HL-60/S4 treated with phorbol 12-myristate 13-acetate at 8.2 ng/mL for 4 days and 3 days (cell line): ENCODE data around the gene SPPL3.
"Not testable (repeated sequence)": the region's sequence is repeated elsewhere in the genome, so short reads cannot be mapped to it uniquely, and the experiment has no call there.

ENCODE experiments used
- in situ Hi-C: fragments of 300-500 bp; cut with MboI; formaldehyde crosslinking; loops from 2 replicates; pipeline ENCODE4 v1.15.0; 2022; ENCODE audit warnings: low sequenced_read_pairs

Gene SPPL3

DNA sequence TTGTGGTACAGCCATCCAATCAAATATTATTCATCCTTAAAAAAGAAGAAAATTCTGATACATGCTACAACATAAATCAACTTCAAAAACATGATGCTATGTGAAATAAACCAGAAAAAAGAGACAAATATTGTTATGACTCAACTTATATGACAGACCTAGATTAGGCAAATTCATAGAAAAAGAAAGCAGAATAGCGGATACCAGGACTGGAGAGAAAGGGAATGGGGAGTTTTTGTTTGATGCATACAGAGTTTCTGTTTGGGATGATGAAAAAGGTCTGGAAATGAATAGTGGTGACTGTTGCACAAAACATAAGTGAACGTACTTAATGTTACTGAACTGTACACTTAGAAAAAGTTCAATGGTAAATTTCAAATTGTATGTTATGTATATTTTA, 82.3 kb downstream of the SPPL3 start:
- in situ Hi-C loops, result no loop called here

DNA sequence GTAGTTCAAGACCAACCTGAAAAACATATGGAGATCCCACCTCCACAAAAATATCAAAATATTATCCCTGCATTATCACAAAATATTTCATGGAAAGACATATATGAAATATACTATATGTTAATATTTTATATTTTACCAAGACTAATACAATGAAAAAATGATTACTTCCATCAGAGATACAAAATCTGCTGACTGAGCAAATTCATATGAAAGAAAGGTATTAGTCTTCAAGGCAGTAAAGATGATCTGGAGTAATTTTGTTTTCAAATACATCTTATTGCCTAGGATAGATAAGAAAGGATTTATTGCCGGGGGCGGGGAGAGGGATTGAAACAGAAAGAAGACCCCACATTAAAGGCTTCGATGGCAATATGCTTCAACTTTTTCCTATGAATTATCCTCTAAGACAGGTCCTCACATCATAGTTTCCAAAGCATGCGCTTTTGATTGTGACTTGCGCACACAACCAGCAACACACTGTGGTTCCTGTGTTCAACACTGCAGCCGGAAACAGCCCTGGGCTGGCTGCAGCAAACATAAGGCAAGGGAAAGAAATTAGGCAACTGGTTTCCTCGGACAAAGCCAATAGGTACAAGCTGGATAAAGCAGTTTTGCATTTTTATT, 83.2 kb downstream of the SPPL3 start:
- in situ Hi-C loops, result no loop called here

DNA sequence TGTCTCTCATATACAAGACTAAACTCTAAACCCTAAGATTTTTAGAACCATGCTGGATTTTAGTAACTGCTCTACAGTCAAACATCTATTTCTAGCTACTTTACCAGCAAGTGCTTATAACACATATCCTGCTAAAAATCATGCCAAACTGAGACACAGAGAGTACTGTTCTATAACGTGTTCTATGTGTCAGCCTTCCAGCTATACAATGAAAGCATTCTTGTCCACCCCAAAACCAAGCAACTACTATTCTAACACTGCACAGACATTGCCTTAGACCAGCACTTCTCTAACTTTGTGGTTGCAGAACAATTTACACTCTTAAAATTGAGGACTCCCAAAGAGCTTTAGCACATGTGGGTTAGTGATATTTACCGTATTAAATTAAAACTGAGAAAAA, 85.7 kb downstream of the SPPL3 start:
- in situ Hi-C loops, result no loop called here

DNA sequence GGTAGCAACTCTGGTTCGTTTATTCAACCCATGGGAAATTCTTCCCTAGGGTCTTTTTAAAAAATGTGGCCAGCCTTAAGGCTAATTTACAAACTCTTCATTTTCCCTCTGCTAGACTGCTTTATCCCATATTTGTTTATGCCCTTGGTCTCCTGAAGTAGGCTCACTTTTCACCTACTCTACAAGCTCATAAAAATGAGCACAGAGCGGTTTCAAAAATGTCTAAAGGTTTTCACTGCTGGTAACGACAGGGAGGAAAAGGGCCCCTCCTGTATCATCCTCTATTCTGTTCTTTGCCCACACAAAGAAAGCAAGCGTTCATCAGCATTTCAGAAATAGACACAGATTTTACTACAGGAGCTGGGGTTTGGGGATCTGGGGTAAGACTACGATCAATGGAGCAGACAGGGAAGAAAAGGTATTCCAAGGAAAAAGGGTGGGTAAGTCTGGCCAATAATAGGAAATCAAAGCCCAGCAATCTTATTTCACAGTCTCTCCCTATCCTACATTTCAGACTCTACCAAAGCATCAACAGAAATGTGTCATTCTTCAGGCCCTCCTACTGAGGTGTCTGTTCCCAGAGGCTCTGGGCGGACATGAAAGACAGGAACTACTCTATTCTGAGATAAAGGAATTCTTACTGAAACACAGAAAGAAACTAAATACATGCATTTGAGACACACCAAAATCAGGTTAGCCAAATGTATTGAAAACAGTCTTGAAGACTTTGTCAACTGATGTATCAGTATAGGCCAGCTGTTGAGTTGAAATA, 86.4 kb downstream of the SPPL3 start:
- in situ Hi-C loops, result no loop called here

DNA sequence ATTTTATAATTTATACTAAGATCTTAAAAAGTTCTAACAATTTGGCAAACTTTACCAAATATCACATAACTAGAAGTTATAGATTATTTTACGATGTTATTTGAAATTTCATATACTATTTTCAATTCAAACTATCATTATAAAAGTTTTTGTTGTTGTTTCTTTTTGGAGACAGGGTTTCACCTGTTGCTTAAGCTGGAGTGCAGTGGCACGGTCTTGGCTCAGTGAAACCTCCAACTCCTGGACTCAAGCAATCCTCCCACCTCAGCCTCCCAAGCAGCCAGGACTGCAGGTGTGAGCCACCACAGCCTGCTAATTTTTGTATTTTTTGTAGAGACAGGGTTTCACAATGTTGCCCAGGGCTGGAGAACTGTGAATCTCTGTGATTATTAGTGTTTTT, 87.8 kb downstream of the SPPL3 start:
- in situ Hi-C loops, result no loop called here

DNA sequence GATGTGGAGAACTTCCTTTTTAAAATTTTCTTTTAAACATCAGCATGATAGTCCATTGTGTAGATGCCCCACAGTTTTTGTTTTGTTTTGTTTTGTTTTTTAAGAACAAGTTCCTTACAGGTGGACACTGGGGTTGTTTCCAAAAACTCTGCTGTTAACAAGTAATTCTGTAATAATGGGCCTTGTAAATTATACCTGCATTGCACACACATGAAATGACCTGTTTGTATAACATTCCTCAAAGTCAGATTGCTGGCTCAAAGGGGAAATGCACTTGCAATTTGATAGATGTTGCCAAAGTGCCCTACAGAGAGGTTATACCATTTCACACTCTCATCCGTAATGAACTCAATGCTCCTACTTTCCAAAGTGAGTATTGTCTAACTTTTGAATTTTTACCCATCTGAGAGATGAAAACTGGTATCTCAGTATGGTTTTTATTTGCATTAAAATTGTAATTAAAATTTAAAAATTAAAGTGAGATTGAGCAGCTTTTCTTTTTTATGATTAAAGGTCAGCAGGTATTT, 89.2 kb downstream of the SPPL3 start:
- in situ Hi-C loops, result no loop called here

DNA sequence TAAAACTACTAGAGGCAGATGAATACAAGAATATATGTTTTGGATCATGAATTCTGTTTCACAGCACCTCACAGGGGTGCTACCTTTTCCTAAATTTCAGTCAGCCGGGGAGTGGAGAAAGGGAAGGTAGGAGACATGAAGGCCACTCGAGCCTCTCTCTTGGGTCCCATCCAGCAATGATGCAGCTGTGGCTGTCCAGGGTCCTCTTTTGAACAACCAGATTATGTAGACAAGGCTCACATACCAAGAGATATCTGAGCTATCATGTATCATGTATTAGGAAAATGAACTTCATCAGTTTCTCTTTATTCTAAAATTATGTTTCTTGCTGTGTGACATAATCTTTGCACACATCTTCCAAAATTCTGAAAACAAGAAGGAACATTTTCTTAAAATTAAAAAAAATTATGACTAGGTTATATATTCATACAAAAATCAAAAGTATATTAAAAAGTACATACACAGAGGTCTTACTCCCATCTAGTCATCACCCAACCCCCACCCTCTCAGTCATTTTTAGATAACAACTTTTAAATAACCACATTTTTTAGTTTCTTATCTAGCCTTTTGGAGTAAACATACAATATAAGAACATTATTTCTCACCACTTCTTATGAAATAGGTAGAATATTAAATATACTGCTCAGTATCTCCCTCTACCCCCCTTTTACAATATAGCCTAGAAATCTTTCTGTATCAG, 89.8 kb downstream of the SPPL3 start:
- in situ Hi-C loops, result no loop called here

DNA sequence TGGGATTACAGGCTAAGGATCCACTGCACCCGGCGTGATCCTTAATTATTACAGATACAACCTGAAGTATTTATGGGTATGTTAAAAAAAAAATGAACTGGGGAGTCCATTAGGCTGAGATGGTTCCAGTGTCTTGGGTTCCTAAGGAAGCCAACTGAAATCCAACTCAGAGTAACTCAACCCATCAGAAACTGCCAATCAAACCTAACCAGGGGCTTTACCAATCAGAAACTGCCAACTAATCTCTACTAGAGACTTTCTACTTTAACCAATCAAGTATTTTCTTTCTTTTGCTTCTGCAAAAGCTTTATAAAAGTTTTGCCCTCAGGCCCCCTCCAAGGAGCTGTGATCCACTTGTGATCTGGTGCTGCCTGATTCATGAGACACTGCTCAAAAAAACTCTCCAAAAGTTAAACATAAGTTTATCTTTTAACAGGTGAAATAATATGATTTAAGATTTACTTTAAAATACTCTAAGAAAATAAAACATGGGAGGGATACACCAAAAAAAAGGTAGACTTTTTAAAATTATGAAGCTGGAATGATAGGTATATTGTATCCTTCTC, 90.5 kb downstream of the SPPL3 start:
- in situ Hi-C loops, result no loop called here

DNA sequence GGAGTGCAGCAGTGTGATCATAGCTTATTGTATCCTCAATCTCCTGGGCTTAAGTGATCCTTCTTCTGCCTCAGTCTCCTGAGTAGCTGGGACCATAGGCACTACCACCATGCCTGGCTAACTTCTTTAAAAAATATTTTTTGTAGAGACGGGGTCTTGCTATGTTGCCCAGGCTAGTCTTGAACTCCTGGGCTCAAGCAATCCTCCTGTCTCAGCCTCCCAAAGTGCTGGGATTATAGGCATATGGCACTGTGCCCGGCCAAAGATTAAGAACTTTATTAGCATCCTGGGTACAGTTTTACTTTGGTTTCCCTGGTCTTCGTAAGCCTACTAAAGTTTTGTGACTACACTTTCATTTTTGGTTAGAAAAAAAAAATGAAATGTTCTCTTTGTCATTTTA, 94.1 kb downstream of the SPPL3 start:
- in situ Hi-C loops, result no loop called here

DNA sequence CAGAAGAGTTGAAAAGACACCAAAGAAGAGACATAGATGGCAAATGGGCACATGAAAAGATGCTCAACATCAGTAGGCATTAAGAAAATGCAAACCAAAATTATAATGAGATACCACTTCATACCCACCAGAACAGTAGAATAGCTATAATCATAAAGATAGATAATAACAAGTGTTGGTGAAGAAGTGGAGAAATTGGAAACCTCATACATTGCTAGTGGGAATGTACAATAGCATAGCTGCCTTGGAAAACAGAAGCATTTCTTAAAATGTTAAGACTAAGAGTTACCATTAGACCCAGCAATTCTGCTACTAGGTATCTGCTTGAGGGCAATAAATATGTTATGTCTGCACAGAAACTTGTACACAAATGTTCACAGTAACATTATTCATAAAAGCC, 99.7 kb downstream of the SPPL3 start:
- in situ Hi-C loops, result no loop called here

DNA sequence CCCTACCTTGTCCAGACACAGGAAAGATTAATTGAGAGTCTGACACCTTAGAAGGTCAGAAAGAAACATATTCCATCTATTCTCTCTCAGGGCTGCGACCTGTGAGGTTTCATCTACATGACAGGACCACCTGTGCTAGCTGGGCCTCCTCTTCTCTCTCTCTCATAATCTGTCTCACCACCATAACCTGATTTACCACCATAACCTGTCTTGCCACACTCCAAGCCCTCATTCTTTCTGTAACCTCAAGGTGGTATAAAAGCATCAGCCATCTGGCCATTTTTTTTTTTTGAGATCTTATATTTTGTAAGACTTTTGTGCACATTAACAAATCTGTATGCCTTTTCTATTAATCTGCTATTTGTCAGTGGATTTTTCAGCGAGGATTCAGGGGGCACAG, 103.0 kb downstream of the SPPL3 start:
- in situ Hi-C loops, result no loop called here

DNA sequence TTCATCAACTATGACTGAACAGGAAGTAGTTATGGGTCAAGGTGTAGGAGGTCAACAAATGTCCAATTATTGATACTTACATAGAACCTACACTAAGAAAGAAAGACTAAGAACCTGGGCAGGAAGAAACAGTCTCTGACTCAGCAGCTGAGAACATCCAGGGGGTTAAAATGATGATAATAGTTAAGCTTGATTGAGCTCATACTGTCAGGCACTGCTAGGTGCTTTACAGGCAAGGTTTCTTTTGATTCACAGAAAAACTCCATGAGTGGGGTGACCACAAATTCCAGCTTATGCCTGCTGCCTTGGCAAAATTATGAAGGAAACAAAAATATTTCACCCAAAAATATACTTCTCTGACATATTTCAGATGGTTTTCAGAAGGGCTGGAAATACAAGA, 103.5 kb downstream of the SPPL3 start:
- in situ Hi-C loops, result no loop called here

DNA sequence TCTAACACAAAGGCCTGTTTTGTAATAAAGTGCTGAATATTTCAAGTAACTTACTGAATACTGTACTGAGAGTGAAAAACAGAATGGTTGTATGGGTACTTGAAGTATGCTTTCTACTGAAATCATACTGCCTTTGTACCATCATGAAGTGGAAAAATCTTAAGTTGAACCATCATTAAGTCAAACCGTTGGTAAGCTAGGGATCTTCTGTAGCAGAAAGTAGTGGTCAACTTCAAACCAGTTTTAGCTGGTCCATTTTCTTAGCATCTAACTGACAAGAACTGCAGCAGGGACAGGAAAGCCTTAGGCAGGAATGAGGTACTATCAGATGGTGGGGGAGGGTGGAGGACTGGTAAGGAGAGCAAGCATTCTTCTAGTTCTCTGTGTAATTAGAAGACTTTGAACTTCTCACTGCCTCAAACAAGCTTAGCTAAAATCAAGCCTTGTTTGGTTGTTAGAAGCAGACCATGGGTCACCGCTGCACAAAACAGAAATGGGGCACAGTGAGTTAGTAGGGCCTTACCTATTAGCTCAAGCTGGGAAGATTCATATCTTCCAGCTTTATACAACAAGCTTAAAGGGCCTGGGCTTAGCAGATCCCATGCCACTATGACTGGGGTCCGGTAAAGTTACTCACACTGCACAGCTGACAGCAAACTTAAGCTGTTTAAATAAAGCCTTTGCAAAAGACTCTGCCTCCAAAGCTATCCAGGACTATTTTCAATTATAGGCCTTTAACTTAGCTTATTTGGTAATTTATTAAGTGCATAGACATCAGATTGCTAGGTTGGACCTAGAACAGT, 104.7 kb downstream of the SPPL3 start:
- in situ Hi-C loops, result no loop called here

DNA sequence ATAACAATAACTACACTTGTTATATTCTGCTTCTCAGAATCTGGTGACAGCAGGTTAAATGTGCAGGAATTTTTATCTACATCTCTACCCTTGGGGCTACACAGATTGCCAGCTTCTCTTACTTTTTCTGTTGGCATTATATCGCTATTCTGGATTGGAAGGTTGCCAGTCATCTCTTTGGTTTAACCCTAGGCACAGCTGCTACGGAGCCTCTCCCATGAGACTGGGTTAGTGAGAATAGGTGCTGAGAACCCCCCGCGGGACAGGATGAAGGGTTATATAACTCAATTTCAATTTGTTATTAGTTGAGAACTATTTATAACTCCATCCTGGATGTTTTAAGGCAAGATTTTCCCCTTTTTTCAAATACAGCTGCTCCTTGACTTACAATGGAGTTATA, 105.5 kb downstream of the SPPL3 start:
- in situ Hi-C loops, result no loop called here

DNA sequence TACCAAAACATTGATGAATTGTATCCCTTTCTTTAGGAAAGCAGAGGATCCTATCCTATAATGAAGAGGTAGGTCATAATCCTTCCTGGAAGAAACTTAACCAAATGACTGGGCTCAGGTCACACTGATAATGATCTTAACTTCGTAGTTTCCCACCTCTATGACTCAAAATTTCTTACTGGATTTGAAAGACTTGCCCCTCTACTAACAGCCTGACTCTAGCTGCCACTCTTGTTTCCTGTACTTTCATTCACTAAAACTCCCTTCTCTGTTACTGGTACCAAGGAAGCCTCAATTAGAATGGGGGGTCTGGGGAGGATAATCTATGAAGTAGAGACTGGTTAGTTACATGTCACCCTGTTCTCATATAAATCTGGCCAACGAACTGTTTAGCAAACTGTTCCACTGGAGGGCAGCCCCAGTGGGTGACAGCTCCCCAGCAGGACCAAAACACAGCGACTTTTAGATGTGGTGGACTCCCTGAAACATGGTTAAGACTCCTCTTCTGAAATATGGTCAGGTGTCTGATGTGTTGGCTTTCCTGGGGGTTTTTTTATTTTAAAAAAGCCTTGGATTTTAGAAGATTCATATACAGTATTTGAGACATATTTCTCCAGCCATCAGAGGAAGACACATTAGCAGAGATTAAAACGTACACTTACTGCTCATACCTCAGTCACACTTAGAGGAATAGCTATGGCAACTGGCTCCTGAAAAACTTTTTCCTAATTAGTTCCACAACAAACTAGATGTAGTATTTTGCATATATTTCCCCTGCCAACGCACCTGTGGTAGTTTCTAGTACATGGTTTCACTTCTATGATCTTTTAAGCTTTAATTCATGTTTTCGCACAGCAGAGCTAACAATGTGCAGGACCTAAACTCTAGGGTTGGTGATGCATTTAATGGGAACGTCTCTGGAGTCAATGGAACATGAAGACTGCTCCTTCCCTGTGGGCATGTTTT, 106.2 kb downstream of the SPPL3 start:
- in situ Hi-C loops, result no loop called here

DNA sequence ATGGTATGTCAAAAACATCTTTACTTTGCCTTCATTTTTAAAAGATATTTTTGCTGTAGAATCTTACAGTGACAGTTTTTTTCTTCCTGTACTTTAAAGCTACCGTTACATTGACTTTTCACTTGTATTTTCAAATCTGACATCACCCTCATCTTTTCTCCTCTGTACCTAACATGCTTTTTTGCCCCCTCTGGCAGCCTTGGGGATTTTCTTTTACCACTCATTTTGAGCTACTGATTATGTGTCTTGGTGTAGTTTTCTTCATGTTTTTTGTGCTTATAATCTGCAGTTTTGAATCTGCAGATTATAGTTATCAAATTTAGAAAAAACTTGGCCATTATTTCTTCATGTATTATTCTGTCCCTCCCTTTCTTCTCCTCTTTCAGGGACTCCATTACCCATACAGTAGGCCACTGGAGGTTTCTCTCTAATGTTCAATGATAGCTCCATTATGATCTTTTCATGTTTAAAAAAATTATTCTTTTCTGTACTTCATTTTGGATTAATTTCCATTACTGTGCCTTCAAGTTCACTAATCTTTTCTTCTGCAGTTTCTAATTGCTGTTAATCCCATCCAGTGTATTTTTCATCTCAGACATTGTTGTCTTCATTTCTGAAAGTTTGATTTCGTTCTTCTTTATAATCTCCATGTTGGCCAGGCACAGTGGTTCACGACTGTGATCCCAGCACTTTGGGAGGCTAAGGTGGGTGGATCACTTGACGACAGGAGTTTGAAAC, 108.5 kb downstream of the SPPL3 start:
- in situ Hi-C loops, result no loop called here

DNA sequence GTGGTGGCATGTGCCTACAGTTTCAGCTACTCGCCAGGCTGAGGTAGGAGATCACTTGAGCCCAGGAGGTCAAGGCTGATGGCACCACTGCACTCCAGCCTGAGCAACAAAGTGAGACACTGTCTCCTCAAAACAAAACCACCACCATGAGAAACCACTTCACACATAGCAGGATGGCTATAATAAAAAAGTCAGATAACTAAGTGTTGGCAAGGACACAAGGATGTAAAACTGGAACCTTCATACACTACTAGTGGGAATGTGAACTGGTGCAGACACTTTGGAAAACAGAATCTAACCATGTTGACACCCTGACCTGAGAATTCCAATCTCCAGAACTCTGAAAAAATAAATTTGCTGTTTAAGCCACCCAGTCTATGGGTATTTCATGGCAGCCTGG, 110.8 kb downstream of the SPPL3 start:
- in situ Hi-C loops, result no loop called here

DNA sequence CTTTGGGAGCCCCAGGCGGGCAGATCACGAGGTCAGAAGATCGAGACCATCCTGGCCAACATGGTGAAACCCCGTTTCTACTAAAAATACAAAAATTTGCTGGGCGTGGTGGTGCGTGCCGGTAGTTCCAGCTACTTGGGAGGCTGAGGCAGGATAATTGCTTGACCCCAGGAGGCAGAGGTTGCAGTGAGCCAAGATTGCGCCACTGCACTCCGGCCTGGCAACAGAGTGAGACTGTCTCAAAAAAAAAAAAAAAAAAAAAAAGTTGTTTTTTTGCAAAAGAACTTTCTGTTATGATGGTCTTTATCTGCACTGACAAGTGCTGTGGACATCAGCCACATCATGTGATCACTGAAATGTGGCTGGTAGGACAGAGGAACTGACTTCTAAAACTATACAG, 111.7 kb downstream of the SPPL3 start:
- in situ Hi-C loops, result not testable (repeated sequence)

DNA sequence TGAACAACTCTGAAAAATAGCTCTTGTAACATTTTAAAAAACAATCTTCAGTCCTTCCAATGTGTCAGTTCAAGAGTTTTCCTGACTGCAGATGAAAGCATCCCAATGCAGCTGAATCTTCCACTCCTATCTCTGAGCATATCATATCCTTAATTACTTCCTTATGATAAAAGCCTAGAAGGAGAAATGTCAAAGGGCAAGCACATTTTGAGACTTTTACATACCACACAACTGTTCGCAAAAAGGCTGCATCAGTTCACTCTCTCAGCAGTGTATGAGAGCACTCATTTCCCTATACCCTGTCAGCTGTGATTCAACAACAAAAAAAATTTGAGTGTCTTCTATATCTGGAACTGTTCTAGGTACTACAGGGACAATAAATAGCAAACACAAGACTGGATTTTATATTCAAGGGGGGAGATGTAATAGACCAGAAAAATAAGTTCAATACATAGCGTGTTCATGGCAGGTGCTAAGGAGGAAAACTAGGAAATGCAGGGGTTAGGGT, 112.4 kb downstream of the SPPL3 start:
- in situ Hi-C loops, result no loop called here
